Measurements from ENCODE around the gene HOXC6.
A peak's percentile ranks its signal among the peaks of the same experiment; 100 is the strongest.

DNA sequence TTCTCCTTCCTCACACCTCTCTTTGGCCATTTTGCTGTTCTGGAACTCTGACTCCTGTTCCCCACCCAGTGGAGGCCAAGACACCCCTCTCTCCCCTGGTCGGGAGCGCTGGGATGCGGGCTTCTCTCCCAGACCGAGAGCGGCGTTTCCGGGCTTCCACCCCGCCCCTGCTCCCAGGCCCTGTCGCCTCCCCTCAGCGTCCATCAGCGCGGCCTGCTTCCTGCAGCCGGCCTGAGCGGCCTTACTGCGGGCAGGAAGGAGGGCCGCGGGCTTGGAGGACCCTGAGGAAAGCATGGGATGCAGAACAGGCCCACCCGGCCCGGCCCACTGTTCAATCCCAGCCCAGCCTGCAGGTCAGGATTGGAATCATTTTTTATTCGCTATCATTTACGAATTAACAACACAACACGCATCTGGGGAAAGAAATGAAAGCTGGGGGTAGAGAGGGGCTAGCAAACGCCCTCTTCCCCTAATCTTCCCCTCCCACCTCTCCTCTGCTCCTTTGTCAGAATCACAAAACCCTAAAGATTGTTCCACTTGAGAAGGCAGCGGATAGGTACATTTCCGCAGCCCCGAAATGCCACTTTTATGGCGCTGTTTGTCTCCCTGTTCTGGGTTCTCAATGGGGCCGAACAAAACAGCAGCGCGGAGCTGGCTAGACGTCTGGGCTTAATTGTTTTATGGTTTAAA lies 23.3 kb upstream of the HOXC6 start:
- no peak for TF ChIP-seq NFRKB (IDR thresholded peaks at IDR 0.05)
- TF ChIP-seq BRCA1 (CRISPR knock-in tag; IDR thresholded peaks at IDR 0.05), result no peak
- TF ChIP-seq ZEB1 (IDR thresholded peaks at IDR 0.05; ENCODE audit: insufficient replicate concordance, low read depth), result no peak
- no peak for TF ChIP-seq BHLHE40 (IDR thresholded peaks at IDR 0.05; ENCODE audit: low read length)
- TF ChIP-seq RXRB (CRISPR knock-in tag; IDR thresholded peaks at IDR 0.05; ENCODE audit: borderline replicate concordance), result no peak
- no peak for TF ChIP-seq MLX (CRISPR knock-in tag; IDR thresholded peaks at IDR 0.05)
- no peak for TF ChIP-seq MZF1 (CRISPR knock-in tag; IDR thresholded peaks at IDR 0.05; ENCODE audit: borderline replicate concordance)
- TF ChIP-seq, protein P1, sequence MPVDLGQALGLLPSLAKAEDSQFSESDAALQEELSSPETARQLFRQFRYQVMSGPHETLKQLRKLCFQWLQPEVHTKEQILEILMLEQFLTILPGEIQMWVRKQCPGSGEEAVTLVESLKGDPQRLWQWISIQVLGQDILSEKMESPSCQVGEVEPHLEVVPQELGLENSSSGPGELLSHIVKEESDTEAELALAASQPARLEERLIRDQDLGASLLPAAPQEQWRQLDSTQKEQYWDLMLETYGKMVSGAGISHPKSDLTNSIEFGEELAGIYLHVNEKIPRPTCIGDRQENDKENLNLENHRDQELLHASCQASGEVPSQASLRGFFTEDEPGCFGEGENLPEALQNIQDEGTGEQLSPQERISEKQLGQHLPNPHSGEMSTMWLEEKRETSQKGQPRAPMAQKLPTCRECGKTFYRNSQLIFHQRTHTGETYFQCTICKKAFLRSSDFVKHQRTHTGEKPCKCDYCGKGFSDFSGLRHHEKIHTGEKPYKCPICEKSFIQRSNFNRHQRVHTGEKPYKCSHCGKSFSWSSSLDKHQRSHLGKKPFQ (CRISPR knock-in tag; IDR thresholded peaks at IDR 0.05; ENCODE audit: insufficient replicate concordance), result no peak
- peak; percentile 79 for TF ChIP-seq ZFX (CRISPR knock-in tag; IDR thresholded peaks at IDR 0.05; ENCODE audit: low read depth)
- no peak for TF ChIP-seq GABPA (IDR thresholded peaks at IDR 0.05; ENCODE audit: low read depth, low read length)
- TF ChIP-seq GABPA (CRISPR knock-in tag; IDR thresholded peaks at IDR 0.05; ENCODE audit: low read depth), result no peak

Data from HepG2 (cell line).